GM19372 (cell line): Measurements from ENCODE around the gene PTPN4.

Source experiments
- ATAC-seq: cut with Tn5 transposase; IDR thresholded peaks from one replicate; pipeline ENCODE4 v1.9.1; 2021; ENCODE audit warnings: mild to moderate bottlenecking, low read depth, moderate library complexity; ENCODE audit not compliant: unreplicated experiment

The PTPN4 gene

GRCh38 chr2:119730671-119731177, 29.0 kb upstream of the PTPN4 start:
- no peak for ATAC-seq

- ATAC-seq: no peak
Observed at GRCh38 chr2:119731983-119732382, 27.7 kb upstream of the PTPN4 start.

DNA sequence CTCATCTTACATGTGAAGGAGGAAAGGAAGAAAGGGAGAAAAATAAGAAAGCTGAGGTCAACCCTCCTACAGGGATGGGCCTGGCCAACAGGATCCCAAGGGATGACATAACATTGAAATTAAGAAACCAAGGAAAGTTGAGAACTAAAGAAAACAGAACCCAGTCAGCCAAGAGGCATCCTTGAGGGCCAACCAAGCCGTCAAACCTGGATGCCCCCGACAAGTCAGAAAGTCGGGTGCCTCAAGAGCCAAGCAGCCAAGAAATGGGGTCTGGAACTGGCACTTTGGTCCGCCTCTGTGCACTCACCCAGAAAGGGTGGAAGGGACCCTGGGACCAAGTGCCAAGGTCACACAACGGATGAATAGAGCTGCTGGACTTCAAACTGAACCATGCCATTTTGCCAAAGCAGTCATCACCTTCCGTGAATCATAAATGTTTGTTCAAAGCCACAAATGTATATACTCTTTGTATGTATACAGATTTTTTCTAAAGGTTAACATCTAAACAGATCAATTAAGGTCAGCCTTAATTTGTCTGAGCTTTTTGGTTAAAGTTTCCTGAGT, 27.0 kb upstream of the PTPN4 start:
- ATAC-seq: no peak

- no peak for ATAC-seq
Observed at GRCh38 chr2:119734047-119734446, 25.7 kb upstream of the PTPN4 start.

DNA sequence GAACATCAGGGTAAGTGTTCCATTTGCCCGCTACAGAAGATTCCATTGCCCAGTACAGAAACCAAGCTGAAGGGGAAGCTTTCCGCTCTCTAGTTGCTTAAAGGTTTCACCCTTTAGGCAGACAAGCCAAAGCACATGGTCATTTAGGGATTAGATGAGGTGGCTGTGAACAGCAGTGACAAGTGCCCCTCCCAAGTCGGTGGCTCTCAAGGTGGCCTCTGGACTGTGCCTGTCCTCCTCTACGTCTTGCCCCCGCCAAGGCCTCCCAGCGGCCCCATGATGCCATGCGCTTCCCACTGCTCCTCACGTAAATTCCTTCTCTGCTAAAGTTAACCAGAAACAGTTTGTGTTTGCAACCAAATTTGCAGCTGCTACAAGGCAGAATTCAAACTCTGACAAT, 24.2 kb upstream of the PTPN4 start:
- ATAC-seq: no peak

- ATAC-seq: no peak
Observed at GRCh38 chr2:119736021-119736420, 23.7 kb upstream of the PTPN4 start.

- no peak for ATAC-seq
Observed at GRCh38 chr2:119739580-119740255, 20.0 kb upstream of the PTPN4 start.

- no peak for ATAC-seq
Observed at GRCh38 chr2:119741001-119741400, 18.7 kb upstream of the PTPN4 start.

GRCh38 chr2:119741868-119742267, 17.9 kb upstream of the PTPN4 start:
- ATAC-seq: no peak

DNA sequence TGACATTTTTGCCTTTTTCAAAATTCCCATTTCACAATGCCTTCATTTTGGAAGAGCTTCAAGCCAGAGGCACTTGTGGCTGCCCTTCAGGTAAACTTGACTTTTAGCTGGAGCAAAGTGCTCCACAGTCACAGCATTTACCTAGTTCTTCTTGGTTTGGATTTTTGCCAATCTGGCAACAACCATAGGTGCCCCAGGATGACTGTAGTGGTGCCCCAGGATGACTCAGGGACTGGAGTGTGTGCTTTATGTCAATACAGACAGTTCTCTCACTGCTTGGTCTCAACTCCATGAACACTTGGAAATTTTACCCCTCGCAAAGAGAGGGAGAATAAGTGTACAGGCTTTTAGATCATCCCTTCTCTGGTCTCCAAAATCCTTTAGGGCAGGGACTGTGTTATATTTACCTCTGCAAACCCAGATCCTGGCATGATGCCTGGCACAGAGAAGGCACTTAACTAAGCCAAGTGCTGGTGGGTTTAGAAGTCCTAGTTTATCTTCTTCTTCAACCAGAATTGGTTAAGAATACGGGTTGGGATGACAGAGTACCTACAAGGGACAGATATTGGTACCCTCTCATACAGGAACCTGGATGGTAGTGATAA, 15.3 kb upstream of the PTPN4 start:
- no peak for ATAC-seq

GRCh38 chr2:119745566-119745965, 14.2 kb upstream of the PTPN4 start:
- no peak for ATAC-seq

DNA sequence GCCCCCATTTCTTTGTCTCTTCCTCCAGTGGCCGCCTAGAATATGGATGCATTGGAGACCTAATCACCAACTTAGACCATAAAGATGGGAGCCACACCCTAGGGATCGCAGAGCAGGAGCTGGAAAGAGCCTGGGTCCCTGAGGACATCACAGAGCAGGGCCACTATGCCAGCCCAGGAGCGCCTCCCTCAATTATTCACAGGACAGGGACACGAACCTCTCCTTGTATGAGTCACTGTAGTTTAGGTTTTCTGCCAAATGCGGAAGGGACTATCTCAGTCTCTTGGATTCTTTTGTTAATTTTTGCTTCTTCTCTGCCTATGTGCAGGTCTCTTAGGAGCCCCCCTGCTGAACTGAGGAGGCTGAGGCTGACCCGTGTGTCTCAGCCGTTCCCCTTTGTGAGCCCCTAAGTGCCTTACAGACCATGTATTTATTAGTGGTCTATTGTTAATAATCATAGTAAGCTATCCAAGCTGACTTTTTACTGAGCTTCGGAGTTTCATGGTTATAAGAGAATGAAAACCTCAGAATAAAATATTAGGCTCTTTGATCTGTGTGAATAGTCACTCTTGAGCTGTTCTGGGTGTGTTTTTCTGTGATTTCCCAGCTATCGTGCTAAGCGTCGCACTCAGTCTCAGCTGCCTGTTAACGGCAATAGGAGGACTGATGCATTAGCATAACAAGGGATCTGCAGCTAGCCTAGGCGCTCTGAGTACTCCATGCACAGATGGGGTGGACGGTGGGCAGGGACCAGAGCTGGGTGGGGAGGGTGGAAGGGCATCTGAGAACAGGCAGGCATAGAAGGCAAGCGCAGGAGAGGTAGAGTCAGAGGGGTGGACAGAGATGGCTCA, 12.7 kb upstream of the PTPN4 start:
- ATAC-seq: no peak

DNA sequence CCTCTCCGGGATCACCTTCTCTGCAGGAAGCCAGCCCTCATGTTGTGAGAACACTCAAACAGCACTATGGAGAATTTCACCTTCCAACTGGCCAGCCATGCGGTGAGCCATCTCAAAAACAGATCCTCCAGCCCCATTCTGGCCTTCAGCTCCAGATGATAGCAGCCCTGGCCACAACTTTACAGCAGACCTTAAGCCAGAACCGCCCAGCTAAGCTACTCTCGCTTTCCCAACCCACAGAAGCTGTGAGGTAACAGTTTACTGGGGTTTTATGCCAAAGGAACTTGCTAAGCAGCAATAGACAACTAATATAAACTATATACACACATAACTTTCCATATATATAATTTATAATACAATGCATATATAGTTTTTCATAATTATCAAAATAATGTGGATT, 11.6 kb upstream of the PTPN4 start:
- no peak for ATAC-seq

DNA sequence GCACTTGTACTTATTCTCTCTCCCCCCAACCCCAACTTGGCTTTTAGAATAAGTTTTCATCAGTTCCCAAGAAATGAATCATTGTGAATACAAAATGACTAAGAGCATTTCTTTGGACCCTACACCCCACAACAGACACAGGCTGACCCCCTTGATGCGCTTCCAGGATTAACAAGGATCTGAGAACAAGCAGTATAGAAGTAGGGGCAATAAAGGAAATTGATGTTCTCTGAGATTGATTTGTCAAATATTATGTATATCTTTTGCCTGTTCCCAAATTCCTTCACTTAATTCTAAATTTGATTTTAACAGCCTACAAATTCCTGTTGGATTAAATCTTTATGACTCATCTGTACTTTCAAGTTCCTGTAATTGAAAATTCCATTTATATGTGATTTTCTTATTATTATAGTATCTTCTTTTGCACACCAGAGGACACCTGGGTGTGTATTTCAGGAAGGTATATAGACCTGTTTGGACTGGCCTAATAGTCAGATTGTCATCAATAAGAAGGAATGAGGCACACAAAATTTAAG, 10.2 kb upstream of the PTPN4 start:
- ATAC-seq: no peak

DNA sequence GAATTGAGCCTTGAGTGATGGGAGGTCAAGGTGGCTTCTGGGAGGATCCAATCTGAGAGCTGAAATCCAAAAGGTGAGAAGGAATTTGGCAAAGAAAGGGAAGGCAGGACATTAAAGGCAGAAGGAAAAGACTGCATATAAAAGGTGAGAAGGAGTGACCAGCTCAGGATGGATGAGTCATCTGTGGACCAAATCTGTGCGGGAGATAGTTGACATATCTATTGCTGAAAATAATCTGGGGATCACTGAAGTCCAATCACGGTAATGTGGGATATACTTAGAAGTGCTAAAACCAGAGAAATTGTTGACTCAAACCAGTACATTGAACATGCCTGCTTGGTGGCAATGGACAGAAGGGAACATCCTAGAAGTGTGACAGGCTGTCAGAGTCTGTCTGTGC, 8.0 kb upstream of the PTPN4 start:
- no peak for ATAC-seq

DNA sequence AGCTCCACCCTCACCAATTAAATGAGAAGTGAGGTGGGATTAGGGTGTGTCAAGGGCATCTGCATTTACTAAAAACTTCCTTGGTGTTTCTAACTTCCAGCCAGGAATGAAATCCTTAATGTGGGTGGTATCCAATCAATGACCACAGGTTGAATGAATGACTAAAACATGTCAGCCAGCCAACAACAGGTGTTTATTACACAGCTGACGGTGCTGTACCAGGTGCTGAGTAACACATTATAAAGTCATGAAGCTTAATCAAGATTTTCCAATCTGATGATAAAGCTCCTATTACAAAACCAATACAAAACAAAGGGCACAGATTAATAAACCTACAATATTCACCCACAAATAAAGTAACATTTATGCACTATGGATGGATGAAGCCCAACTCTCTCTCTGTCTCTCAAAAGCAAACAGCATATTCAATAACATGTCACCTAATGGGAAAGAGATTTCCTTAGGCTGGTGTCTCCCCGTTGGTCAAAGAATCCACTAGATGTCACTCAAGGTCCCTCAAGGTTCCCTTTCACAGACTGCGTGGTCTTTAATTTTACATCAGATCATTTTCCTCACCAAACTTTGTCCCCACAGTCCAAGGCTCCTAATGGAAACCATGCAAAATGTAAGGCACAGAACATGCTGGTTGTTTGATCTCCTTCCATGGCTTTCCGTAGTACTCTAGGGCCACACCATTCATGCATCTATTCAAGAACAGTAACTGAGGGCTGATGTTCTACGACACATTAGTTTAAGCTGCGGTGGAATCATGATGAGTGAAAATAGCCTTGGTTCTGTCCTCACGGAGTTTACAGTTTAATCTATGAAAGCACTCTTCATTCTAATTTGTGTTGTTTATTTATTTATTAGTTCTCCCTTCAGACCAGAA, 6.4 kb upstream of the PTPN4 start:
- peak; percentile 69 for ATAC-seq

GRCh38 chr2:119753930-119754321, 5.8 kb upstream of the PTPN4 start:
- ATAC-seq: no peak

DNA sequence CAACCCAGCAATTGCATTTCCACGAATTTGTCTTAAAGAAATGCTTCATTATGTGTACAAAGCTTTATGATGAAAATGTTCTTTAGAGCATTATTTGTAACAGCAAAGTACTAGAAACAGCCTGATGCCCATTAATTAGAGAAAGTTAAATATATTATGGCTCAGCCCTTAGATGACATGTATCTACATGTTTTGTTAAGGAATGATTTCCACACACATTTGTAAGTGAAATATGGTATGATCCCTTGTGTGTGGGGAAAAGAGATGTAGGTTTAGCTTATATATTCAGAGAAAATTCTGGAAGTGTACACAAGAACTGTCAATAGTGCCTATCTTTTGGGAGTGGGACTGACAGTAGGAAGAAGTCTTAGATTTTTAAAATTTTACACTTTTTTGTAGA, 3.8 kb upstream of the PTPN4 start:
- ATAC-seq: no peak

- ATAC-seq: no peak
Observed at GRCh38 chr2:119756837-119757236, 2.9 kb upstream of the PTPN4 start.

- no peak for ATAC-seq
Observed at GRCh38 chr2:119758881-119759450, 756 bp upstream of the PTPN4 start.
